ENCODE results near the gene LGALS4.
"Not testable (repeated sequence)": the region's sequence is repeated elsewhere in the genome, so short reads cannot be mapped to it uniquely, and the experiment has no call there.

Gene LGALS4

GRCh38 chr19:38841787-38842438, 29.2 kb upstream of the LGALS4 start:
- no peak for DNase-seq

GRCh38 chr19:38841180-38841766, 28.5 kb upstream of the LGALS4 start:
- no peak for DNase-seq

- DNase-seq, result no peak
Measured at GRCh38 chr19:38840583-38840968, 27.8 kb upstream of the LGALS4 start.

- no peak for DNase-seq
Measured at GRCh38 chr19:38839816-38840582, 27.3 kb upstream of the LGALS4 start.

GRCh38 chr19:38838986-38839761, 26.4 kb upstream of the LGALS4 start:
- DNase-seq, result no peak

GRCh38 chr19:38838208-38838985, 25.7 kb upstream of the LGALS4 start:
- DNase-seq, result no peak

- DNase-seq, result no peak
Measured at GRCh38 chr19:38837656-38838121, 24.9 kb upstream of the LGALS4 start.

GRCh38 chr19:38836983-38837626, 24.4 kb upstream of the LGALS4 start:
- no peak for DNase-seq

GRCh38 chr19:38836159-38836982, 23.6 kb upstream of the LGALS4 start:
- no peak for DNase-seq

- no peak for DNase-seq
Measured at GRCh38 chr19:38834590-38834989, 21.8 kb upstream of the LGALS4 start.

GRCh38 chr19:38834104-38834490, 21.4 kb upstream of the LGALS4 start:
- no peak for DNase-seq

- DNase-seq, result no peak
Measured at GRCh38 chr19:38833092-38833425, 20.3 kb upstream of the LGALS4 start.

GRCh38 chr19:38831142-38831605, 18.4 kb upstream of the LGALS4 start:
- DNase-seq, result no peak

GRCh38 chr19:38830039-38830733, 17.4 kb upstream of the LGALS4 start:
- DNase-seq, result no peak

GRCh38 chr19:38829203-38829602, 16.5 kb upstream of the LGALS4 start:
- DNase-seq, result not testable (repeated sequence)

GRCh38 chr19:38826856-38827551, 14.3 kb upstream of the LGALS4 start:
- no peak for DNase-seq

- not testable (repeated sequence) for DNase-seq
Measured at GRCh38 chr19:38825936-38826335, 13.2 kb upstream of the LGALS4 start.

GRCh38 chr19:38821230-38821825, 8.6 kb upstream of the LGALS4 start:
- DNase-seq, result not testable (repeated sequence)

- no peak for DNase-seq
Measured at GRCh38 chr19:38819231-38819920, 6.6 kb upstream of the LGALS4 start.
